ENCODE results near the gene NLGN1. TPM values are rescaled to one million over a fixed set of nuclear protein-coding genes. Genes with fewer than 3 reads are reported as not detected.

The NLGN1 gene
- total and polyA plus RNA-seq, 11 donors: 1.8 to 27.6 (median 15.5) TPM

DNA sequence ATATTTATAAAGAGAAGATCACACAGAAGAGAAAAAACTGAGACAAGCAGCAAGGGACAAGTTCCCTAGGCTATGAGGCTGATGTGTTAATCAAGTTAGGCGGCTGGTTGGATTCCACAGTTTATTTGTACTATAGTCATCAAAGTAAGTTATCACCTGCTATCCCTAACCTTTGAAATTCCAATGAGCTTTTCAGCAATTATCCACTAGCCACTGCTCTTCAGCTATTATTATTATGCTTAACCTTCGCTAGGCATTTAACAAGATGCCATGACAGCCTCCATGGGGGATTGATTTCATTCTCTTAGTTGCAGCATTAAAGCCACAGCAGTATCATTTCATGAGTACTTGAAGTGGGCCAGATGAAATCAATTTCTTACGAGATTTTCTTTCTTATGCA is 762.1 kb downstream of the NLGN1 start:
- intact Hi-C loops (cut with DNase I): no loop called here
- H3K4me1 ChIP-seq: peaks cover 0 to 12% (median 0%) of the 10 kb centered on the region in 12 donors
- H3K36me3 ChIP-seq: no peaks in the 10 kb centered on the region
- H3K4me3 ChIP-seq: no peak overlapping the region
- no peaks in the 10 kb centered on the region for H3K27me3 ChIP-seq
- ATAC-seq (no peak), DNase-seq (no peak)
- no peak overlapping the region for H3K27ac ChIP-seq
- WGBS, 4 donors: 79 to 87% (median 83%) methylated on average over 3 of the region's 3 CpGs
- H3K9me3 ChIP-seq: peaks cover 0 to 14% (median 2%) of the 10 kb centered on the region in 12 donors
- no peak for TF ChIP-seq POLR2A (IDR thresholded peaks at IDR 0.05)
- TF ChIP-seq, protein P1, sequence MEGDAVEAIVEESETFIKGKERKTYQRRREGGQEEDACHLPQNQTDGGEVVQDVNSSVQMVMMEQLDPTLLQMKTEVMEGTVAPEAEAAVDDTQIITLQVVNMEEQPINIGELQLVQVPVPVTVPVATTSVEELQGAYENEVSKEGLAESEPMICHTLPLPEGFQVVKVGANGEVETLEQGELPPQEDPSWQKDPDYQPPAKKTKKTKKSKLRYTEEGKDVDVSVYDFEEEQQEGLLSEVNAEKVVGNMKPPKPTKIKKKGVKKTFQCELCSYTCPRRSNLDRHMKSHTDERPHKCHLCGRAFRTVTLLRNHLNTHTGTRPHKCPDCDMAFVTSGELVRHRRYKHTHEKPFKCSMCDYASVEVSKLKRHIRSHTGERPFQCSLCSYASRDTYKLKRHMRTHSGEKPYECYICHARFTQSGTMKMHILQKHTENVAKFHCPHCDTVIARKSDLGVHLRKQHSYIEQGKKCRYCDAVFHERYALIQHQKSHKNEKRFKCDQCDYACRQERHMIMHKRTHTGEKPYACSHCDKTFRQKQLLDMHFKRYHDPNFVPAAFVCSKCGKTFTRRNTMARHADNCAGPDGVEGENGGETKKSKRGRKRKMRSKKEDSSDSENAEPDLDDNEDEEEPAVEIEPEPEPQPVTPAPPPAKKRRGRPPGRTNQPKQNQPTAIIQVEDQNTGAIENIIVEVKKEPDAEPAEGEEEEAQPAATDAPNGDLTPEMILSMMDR (IDR thresholded peaks at IDR 0.05): no peak

- Histone ChIP-seq H3K27ac (no peak overlapping the region), H3K4me3 (no peak overlapping the region), H3K36me3 (no peaks in the 10 kb centered on the region), H3K4me1 (peaks cover 0 to 7% (median 0%) of the 10 kb centered on the region in 12 donors), H3K27me3 (no peaks in the 10 kb centered on the region), H3K9me3 (peaks cover 0 to 40% (median 8%) of the 10 kb centered on the region in 12 donors)
- intact Hi-C loops (cut with DNase I): no loop called here
- ATAC-seq: no peak
- TF ChIP-seq POLR2A (IDR thresholded peaks at IDR 0.05): no peak
- TF ChIP-seq, protein P1 (IDR thresholded peaks at IDR 0.05): no peak
- DNase-seq: no peak
- WGBS, 4 donors: 85 to 94% (median 86%) methylated on average over 1 of the region's 1 CpG
Measured at GRCh38 chr3:174162550-174162949, 765.0 kb downstream of the NLGN1 start.

GRCh38 chr3:174168026-174168425 is 770.5 kb downstream of the NLGN1 start:
- peaks cover 0 to 45% (median 10%) of the 10 kb centered on the region in 12 donors for H3K9me3 ChIP-seq
- 29 to 39% (median 33%) methylated on average over 1 of the region's 1 CpG for WGBS, 4 donors
- peaks cover 0 to 8% (median 0%) of the 10 kb centered on the region in 12 donors for H3K4me1 ChIP-seq
- H3K4me3 ChIP-seq: no peak overlapping the region
- DNase-seq: no peak
- TF ChIP-seq POLR2A (IDR thresholded peaks at IDR 0.05): no peak
- TF ChIP-seq, protein P1 (IDR thresholded peaks at IDR 0.05): peak in 1 of 12 donors; percentile 7
- ATAC-seq: no peak
- H3K27me3 ChIP-seq: no peaks in the 10 kb centered on the region
- H3K27ac ChIP-seq: no peak overlapping the region
- intact Hi-C loops (cut with DNase I): no loop called here
- no peaks in the 10 kb centered on the region for H3K36me3 ChIP-seq

DNA sequence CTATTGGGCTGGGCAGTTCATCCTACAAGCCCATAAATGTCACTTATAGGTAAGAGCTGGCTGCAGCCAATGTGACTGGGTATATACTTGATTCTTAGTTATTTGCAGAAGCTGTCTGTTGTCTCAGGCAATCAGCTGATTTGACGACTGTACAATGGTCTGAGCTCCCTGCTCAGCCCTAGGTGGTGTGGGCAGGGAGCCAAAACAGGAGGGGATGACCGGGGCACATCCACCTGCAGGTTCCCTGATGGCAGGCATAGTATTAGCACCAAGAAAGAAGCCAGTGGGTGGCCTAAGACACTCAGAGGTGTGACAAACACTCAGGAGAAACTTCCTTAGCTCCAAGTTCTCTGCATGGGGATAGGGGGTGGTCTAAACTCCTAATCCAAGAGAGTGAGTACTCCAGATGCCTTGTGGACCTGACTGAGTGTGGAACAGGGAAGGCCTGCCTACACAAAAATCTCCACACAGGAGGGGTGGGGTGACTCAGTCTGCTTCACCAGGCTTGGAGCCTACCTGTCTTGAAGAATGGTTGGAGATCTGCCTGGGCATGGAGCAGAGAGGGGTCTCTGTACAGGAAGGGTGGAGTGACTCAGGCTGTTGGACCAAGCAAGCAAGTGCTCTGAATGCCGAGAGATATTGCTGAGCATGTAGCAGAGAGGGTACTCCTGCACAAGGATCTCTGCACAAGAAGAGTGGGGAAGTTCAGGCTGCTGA is 771.2 kb downstream of the NLGN1 start:
- Histone ChIP-seq H3K9me3 (peaks cover 0 to 46% (median 8%) of the 10 kb centered on the region in 12 donors), H3K4me3 (no peak overlapping the region), H3K4me1 (peaks cover 0 to 8% (median 0%) of the 10 kb centered on the region in 12 donors), H3K27me3 (no peaks in the 10 kb centered on the region), H3K27ac (no peak overlapping the region), H3K36me3 (no peaks in the 10 kb centered on the region)
- 71 to 76% (median 72%) methylated on average over 2 to 3 of the region's 3 CpGs for WGBS, 4 donors
- TF ChIP-seq POLR2A (IDR thresholded peaks at IDR 0.05): no peak
- TF ChIP-seq, protein P1 (IDR thresholded peaks at IDR 0.05): no peak
- intact Hi-C loops (cut with DNase I): no loop called here
- peak in 1 of 4 donors; percentile 34 for ATAC-seq
- no peak for DNase-seq

Data from heart left ventricle (tissue), 16 donors.